ENCODE results near the gene RARB.

RARB gene

GRCh38 chr3:25532431-25533162 lies 104.5 kb downstream of the RARB start:
- DNase-seq (ENCODE audit: extremely low read depth, low read depth) = no peak
- H3K4me3 ChIP-seq (replicated peaks; ENCODE audit: low read depth, low read length) = no peak overlapping the region
- TF ChIP-seq CTCF (IDR thresholded peaks at IDR 0.05; ENCODE audit: low read depth, low read length, missing control alignments) = peak; percentile 79

- no peak for DNase-seq (ENCODE audit: extremely low read depth, low read depth)
- no peak overlapping the region for H3K4me3 ChIP-seq (replicated peaks; ENCODE audit: low read depth, low read length)
- TF ChIP-seq CTCF (IDR thresholded peaks at IDR 0.05; ENCODE audit: low read depth, low read length, missing control alignments) = no peak
Measured at GRCh38 chr3:25533399-25533798, 105.3 kb downstream of the RARB start.

- no peak for DNase-seq (ENCODE audit: extremely low read depth, low read depth)
- no peak for TF ChIP-seq CTCF (IDR thresholded peaks at IDR 0.05; ENCODE audit: low read depth, low read length, missing control alignments)
- no peak overlapping the region for H3K4me3 ChIP-seq (replicated peaks; ENCODE audit: low read depth, low read length)
Measured at GRCh38 chr3:25534007-25534406, 105.9 kb downstream of the RARB start.

DNA sequence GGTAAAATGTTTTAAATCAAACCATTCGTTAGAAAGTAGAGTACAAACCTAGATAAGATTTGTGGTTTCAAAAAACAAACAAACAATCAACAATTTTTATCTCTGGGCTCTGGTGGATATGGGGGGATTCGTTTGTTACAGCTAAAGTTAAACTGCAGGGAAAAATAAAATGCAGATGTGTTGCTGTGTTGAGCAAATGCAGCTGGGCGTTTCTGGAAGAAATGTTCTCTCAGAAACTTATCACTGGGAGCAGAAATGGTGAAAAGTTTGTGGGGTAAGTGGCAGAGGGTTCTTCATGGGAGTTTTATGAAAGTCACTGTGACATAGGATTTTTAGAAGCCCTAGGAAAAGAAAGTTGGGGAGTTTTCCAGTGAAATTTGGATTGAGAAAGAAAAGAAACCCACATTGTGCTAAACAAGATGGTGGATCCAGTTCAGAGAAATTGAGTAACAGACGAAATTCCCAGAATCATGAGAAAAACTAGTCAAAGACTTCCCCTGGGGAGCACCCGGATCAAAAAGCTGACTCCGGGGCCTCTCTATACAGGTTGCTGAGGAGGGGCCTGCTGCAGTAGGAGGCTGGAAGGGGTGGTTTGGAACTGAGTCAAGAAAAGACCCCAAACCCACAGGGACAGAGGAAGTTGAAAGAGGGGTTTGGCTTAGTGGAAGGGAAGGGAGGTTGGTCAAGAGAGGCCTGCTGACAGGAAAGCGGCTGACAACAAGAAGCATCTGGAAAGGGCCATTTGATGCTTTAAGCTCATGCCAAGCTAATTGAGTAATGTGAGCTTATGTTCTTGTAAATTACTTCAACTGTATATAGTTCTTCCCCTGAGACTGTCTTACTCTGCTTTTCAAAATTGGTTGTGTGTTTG lies 108.7 kb downstream of the RARB start:
- TF ChIP-seq CTCF (IDR thresholded peaks at IDR 0.05; ENCODE audit: low read depth, low read length, missing control alignments) = no peak
- DNase-seq (ENCODE audit: extremely low read depth, low read depth) = no peak
- H3K4me3 ChIP-seq (replicated peaks; ENCODE audit: low read depth, low read length) = no peak overlapping the region

DNA sequence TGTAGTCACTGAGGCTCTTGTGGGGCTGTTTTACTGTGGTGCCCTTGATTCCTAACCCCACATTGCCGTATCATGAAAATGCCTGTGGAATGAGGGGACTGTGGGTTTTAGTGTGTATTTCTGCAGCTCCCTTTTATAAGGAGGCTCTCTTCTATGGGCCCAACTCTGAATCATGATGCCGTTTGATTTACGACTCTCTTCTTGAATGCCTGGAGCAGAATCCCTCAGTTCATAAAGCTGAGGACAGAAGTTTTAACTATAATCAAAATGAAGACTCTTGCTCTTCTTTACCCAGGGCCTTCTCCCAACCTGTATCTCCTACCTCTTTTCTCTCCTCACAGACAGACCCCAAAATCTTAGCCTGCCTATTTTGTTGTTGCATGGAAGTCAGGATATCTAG lies 109.5 kb downstream of the RARB start:
- H3K4me3 ChIP-seq (replicated peaks; ENCODE audit: low read depth, low read length) = no peak overlapping the region
- TF ChIP-seq CTCF (IDR thresholded peaks at IDR 0.05; ENCODE audit: low read depth, low read length, missing control alignments) = no peak
- no peak for DNase-seq (ENCODE audit: extremely low read depth, low read depth)

GRCh38 chr3:25540273-25540672 lies 112.2 kb downstream of the RARB start:
- no peak for TF ChIP-seq CTCF (IDR thresholded peaks at IDR 0.05; ENCODE audit: low read depth, low read length, missing control alignments)
- no peak overlapping the region for H3K4me3 ChIP-seq (replicated peaks; ENCODE audit: low read depth, low read length)
- DNase-seq (ENCODE audit: extremely low read depth, low read depth) = no peak

All from HFF-Myc (cell line).